Measurements from ENCODE around the gene APLP2. TPM values are rescaled to one million over a fixed set of nuclear protein-coding genes. Genes with fewer than 3 reads are reported as not detected.

APLP2 gene
- total and polyA plus RNA-seq, 4 donors, result 235 to 532 (median 524) TPM

- Histone ChIP-seq H3K27ac (ENCODE audit: low read depth in 1 of 2, low read length in 1 of 2) (peak overlapping the region in 1 of 2 donors; percentile 15), H3K36me3 (ENCODE audit: control insufficient read depth in 4 of 4, insufficient read depth in 4 of 4, low read length in 4 of 4) (peaks cover 11 to 40% (median 36%) of the 10 kb centered on the region in 4 donors)
Observed at GRCh38 chr11:130141561-130142341, 72.1 kb downstream of the APLP2 start.

GRCh38 chr11:130144141-130144540 is 74.4 kb downstream of the APLP2 start:
- Histone ChIP-seq H3K4me1 (ENCODE audit: control insufficient read depth in 5 of 5, insufficient read depth in 5 of 5, low read length in 5 of 5) (peaks cover 5 to 21% (median 10%) of the 10 kb centered on the region in 5 donors), H3K9me3 (ENCODE audit: control insufficient read depth in 4 of 4, insufficient read depth in 3 of 4, low read length in 3 of 4) (no peaks in the 10 kb centered on the region), H3K36me3 (ENCODE audit: control insufficient read depth in 4 of 4, insufficient read depth in 4 of 4, low read length in 4 of 4) (peaks cover 6 to 33% (median 31%) of the 10 kb centered on the region in 4 donors), H3K9ac (ENCODE audit: insufficient read depth in 1 of 2, low read length in 2 of 2) (no peak overlapping the region), H3K27ac (ENCODE audit: low read depth in 1 of 2, low read length in 1 of 2) (peak overlapping the region in 1 of 2 donors; percentile 46), H3K4me3 (no peak overlapping the region), H3K27me3 (ENCODE audit: control insufficient read depth in 3 of 3, insufficient read depth in 3 of 3, low read length in 2 of 3) (no peaks in the 10 kb centered on the region)
- WGBS, 2 donors, result 72 to 79% methylated on average over 10 of the region's 10 CpGs
- no peak for ATAC-seq (ENCODE audit: insufficient read depth, low FRiP score)
- no peak for TF ChIP-seq CTCF (IDR thresholded peaks at IDR 0.05; ENCODE audit: control extremely low read depth, extremely low read depth)
- DNase-seq, result no peak

More at GRCh38 chr11:130141561-130142341, 72.1 kb downstream of the APLP2 start:
- WGBS, 2 donors, result 86 to 87% methylated on average over 19 of the region's 19 CpGs
- Histone ChIP-seq H3K4me3 (no peak overlapping the region), H3K4me1 (ENCODE audit: control insufficient read depth in 5 of 5, insufficient read depth in 5 of 5, low read length in 5 of 5) (peaks cover 5 to 21% (median 7%) of the 10 kb centered on the region in 5 donors), H3K27me3 (ENCODE audit: control insufficient read depth in 3 of 3, insufficient read depth in 3 of 3, low read length in 2 of 3) (no peaks in the 10 kb centered on the region), H3K9me3 (ENCODE audit: control insufficient read depth in 4 of 4, insufficient read depth in 3 of 4, low read length in 3 of 4) (no peaks in the 10 kb centered on the region), H3K9ac (ENCODE audit: insufficient read depth in 1 of 2, low read length in 2 of 2) (no peak overlapping the region)
- TF ChIP-seq CTCF (IDR thresholded peaks at IDR 0.05; ENCODE audit: control extremely low read depth, extremely low read depth), result no peak
- ATAC-seq (ENCODE audit: insufficient read depth, low FRiP score), result no peak
- no peak for DNase-seq

DNA sequence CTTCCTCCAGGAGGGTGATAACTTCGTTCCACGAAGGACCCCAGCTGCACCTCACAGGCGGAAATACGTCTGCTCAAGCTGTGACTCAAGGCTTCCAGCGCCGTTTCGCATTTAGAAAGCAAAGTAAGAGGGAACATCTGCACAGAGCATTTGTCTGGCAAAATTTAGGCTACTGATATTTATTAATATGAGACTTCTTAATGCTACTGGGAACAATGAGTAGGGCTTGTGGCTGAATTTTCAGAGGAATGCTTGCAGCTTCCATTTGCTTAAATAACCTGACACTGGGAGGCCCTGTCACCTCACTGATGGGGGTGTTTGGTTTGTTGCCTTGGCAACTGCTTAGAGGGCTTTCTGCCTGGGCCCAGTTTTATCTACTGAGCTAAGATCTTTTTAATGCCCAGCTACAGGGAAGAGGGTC is 75.2 kb downstream of the APLP2 start:
- Histone ChIP-seq H3K4me3 (no peak overlapping the region), H3K27me3 (ENCODE audit: control insufficient read depth in 3 of 3, insufficient read depth in 3 of 3, low read length in 2 of 3) (no peaks in the 10 kb centered on the region), H3K27ac (ENCODE audit: low read depth in 1 of 2, low read length in 1 of 2) (peak overlapping the region in 1 of 2 donors; percentile 17), H3K4me1 (ENCODE audit: control insufficient read depth in 5 of 5, insufficient read depth in 5 of 5, low read length in 5 of 5) (peaks cover 5 to 21% (median 10%) of the 10 kb centered on the region in 5 donors), H3K36me3 (ENCODE audit: control insufficient read depth in 4 of 4, insufficient read depth in 4 of 4, low read length in 4 of 4) (peaks cover 6 to 31% (median 27%) of the 10 kb centered on the region in 4 donors), H3K9ac (ENCODE audit: insufficient read depth in 1 of 2, low read length in 2 of 2) (no peak overlapping the region), H3K9me3 (ENCODE audit: control insufficient read depth in 4 of 4, insufficient read depth in 3 of 4, low read length in 3 of 4) (no peaks in the 10 kb centered on the region)
- ATAC-seq (ENCODE audit: insufficient read depth, low FRiP score), result no peak
- peak; percentile 77 to 79 (median 77) for DNase-seq
- WGBS, 2 donors, result 83 to 86% methylated on average over 7 of the region's 7 CpGs
- no peak for TF ChIP-seq CTCF (IDR thresholded peaks at IDR 0.05; ENCODE audit: control extremely low read depth, extremely low read depth)
